K562 (cell line): Measurements from ENCODE around the gene APOM. TPM values are rescaled to one million over a fixed set of nuclear protein-coding genes. Genes with fewer than 3 reads are reported as not detected.

ENCODE experiments used
- COPS2 ChIP-seq: fragments of 450-650 bp; conservative IDR thresholded peaks from 2 replicates; pipeline ENCODE4 v1.6.1; 2016; ENCODE audit warnings: mild to moderate bottlenecking, moderate library complexity
- CXXC5 ChIP-seq: fragments of 250-450 bp; sonication (Bioruptor Pico); IDR thresholded peaks from 2 replicates; pipeline ENCODE4 v1.8.0; 2022; ENCODE audit warnings: inconsistent platforms, mild to moderate bottlenecking, moderate library complexity
- DPF2 ChIP-seq: fragments of 450-650 bp; IDR thresholded peaks from 2 replicates; pipeline ENCODE4 v1.6.1; 2016
- E2F8 ChIP-seq: fragments of 450-650 bp; IDR thresholded peaks from 2 replicates; pipeline ENCODE4 v1.7.1; 2018; ENCODE audit warnings: mild to moderate bottlenecking, low read depth; ENCODE audit not compliant: partially characterized antibody
- MAX ChIP-seq: sonication (generic); formaldehyde crosslinking; IDR thresholded peaks from 2 replicates; pipeline ENCODE4 v1.9.0; 2022; ENCODE audit warnings: mild to moderate bottlenecking, missing genetic modification reagents
- NR3C1 ChIP-seq: sonication (generic); formaldehyde crosslinking; IDR thresholded peaks from 2 replicates; pipeline ENCODE4 v1.8.1; 2022; ENCODE audit warnings: missing genetic modification reagents
- PHF20 ChIP-seq: fragments of 450-650 bp; IDR thresholded peaks from 2 replicates; pipeline ENCODE4 v1.6.1; 2018; ENCODE audit not compliant: partially characterized antibody
- POU5F1 ChIP-seq: fragments of 150-350 bp; IDR thresholded peaks from 2 replicates; pipeline ENCODE4 v1.6.1; 2014; ENCODE audit warnings: borderline replicate concordance, low read length, low read depth, mild to moderate bottlenecking; ENCODE audit not compliant: partially characterized antibody
- STAT6 ChIP-seq: sonication (generic); formaldehyde crosslinking; IDR thresholded peaks from 2 replicates; pipeline ENCODE4 v1.8.1; 2023; ENCODE audit warnings: mild to moderate bottlenecking, missing genetic modification reagents
- TCFL5 ChIP-seq: fragments of 250-450 bp; sonication (Bioruptor Pico); conservative IDR thresholded peaks from 2 replicates; pipeline ENCODE4 v1.6.1; 2021; ENCODE audit warnings: mild to moderate bottlenecking, moderate library complexity, matching md5 sums
- ZC3H8 ChIP-seq: fragments of 450-650 bp; IDR thresholded peaks from 2 replicates; pipeline ENCODE4 v1.6.1; 2017
- ZFP1 ChIP-seq: fragments of 450-650 bp; formaldehyde crosslinking; IDR thresholded peaks from 2 replicates; pipeline ENCODE4 v1.4.0; 2020; ENCODE audit warnings: mild to moderate bottlenecking, mixed read lengths
- ZFP91 ChIP-seq: sonication (generic); formaldehyde crosslinking; IDR thresholded peaks from 2 replicates; pipeline ENCODE4 v1.8.0; 2022; ENCODE audit warnings: mild to moderate bottlenecking, missing genetic modification reagents
- ZNF133 ChIP-seq: fragments of 250-450 bp; sonication (Bioruptor Pico); IDR thresholded peaks from 2 replicates; pipeline ENCODE4 v1.4.0; 2020; ENCODE audit warnings: mild to moderate bottlenecking
- ZNF277 ChIP-seq: fragments of 250-450 bp; sonication (Bioruptor Pico); IDR thresholded peaks from 2 replicates; pipeline ENCODE4 v1.8.0; 2022; ENCODE audit warnings: inconsistent platforms, mild to moderate bottlenecking, moderate library complexity, borderline replicate concordance
- ZNF347 ChIP-seq: fragments of 450-650 bp; formaldehyde crosslinking; IDR thresholded peaks from 2 replicates; pipeline ENCODE4 v1.4.0; 2020; ENCODE audit warnings: low read depth, mild to moderate bottlenecking, moderate library complexity
- ZNF644 ChIP-seq: fragments of 200-800 bp; sonication (Bioruptor generic); IDR thresholded peaks from 2 replicates; pipeline ENCODE4 v1.6.1; 2016; ENCODE audit warnings: low read depth, missing genetic modification characterization, missing compliant biosample characterization
- ZNF696 ChIP-seq: fragments of 250-450 bp; sonication (Bioruptor Pico); conservative IDR thresholded peaks from 2 replicates; pipeline ENCODE4 v1.4.0; 2020; ENCODE audit warnings: mild to moderate bottlenecking, moderate library complexity
- polyA plus RNA-seq, 8 experiments: library from polyadenylated mRNA; depleted of rRNA in 4 of 8; stranded (reverse) in 5 of 8; unstranded in 3 of 8; fragments of >200 nt; fragmentation: Nextera tagmentation in 2 of 8; fragmentation: Illumina TruSeq in 1 of 8; extraction: Ambion mirVana in 2 of 8; extraction: Trizol in 1 of 8; gene quantifications; 2 replicates each; pipeline versions ENCODE4 v1.2.1 to v1.2.3, GENCODE V29; 2011 to 2014; ENCODE audit warnings: inconsistent platforms in 1 of 8, missing spikeins in 1 of 8
- total RNA-seq, 7 experiments: library from RNA; depleted of rRNA in 6 of 7; stranded (reverse); fragments of >200 nt in 6 of 7; fragmentation: Illumina TruSeq in 2 of 7; extraction: Trizol in 2 of 7; gene quantifications; 2 replicates each; pipeline versions ENCODE4 v1.2.1 to v1.2.3, GENCODE V29; 2011 to 2021; ENCODE audit warnings: low replicate concordance in 1 of 7

APOM gene
- total and polyA plus RNA-seq, 9 of the 15 experiments (the other 6 are each of a cell fraction or from before 2014, with no cell fraction given) = 5.7 to 24.3 (median 10.4) TPM

- no peak for TF ChIP-seq ZNF644 (tag)
- TF ChIP-seq PHF20 = no peak
- peak; percentile 86 for TF ChIP-seq ZFP1 (CRISPR knock-in tag)
- TF ChIP-seq POU5F1 = no peak
- 0 out of 2 replicates have a peak, but pooled peaks have one; percentile 5 for TF ChIP-seq ZFP91 (CRISPR knock-in tag)
- no peak for TF ChIP-seq ZNF133 (CRISPR knock-in tag)
- peak; percentile 71 for TF ChIP-seq E2F8
- no peak for TF ChIP-seq ZC3H8
- 0 out of 2 replicates have a peak, but pooled peaks have one; percentile 66 for TF ChIP-seq ZNF696 (CRISPR knock-in tag)
- TF ChIP-seq MAX (CRISPR knock-in tag) = peak; percentile 66; the same call in 1 of the 2 replicates
- TF ChIP-seq ZNF347 = 0 out of 2 replicates have a peak, but pooled peaks have one; percentile 60
- TF ChIP-seq TCFL5 (CRISPR knock-in tag) = no peak
- no peak for TF ChIP-seq NR3C1
- TF ChIP-seq STAT6 (CRISPR knock-in tag) = no peak; the same call in 1 of the 2 replicates
- TF ChIP-seq ZNF277 (CRISPR knock-in tag) = 0 out of 2 replicates have a peak, but pooled peaks have one; percentile 29
- TF ChIP-seq DPF2 = peak; percentile 63
- peak; percentile 95 for TF ChIP-seq CXXC5
- TF ChIP-seq COPS2 = no peak
These were observed 4.9 kb downstream of the APOM start, which contains the start of gene C6orf47 (continued) for GRCh38 chr6:31660381-31661261.
